ENCODE data around the gene EFEMP2. TPM values are rescaled to one million over a fixed set of nuclear protein-coding genes. Genes with fewer than 3 reads are reported as not detected.
"Not testable (repeated sequence)": the region's sequence is repeated elsewhere in the genome, so short reads cannot be mapped to it uniquely, and the experiment has no call there.

The EFEMP2 gene
- total RNA-seq, 1 experiment from 2014 or later = 13.2 TPM

DNA sequence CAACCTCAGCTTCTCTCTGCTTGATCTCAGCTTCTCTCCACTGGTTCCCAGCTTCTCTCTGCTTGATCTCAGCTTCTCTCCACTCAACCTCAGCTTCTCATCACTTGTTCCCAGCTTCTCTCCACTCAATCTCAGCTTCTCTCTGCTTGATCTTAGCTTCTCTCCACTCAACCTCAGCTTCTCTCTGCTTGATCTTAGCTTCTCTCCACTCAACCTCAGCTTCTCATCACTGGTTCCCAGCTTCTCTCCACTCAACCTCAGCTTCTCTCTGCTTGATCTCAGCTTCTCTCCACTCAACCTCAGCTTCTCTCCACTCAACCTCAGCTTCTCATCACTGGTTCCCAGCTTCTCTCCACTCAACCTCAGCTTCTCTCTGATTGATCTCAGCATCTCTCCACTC is 40.4 kb downstream of the EFEMP2 start:
- not testable (repeated sequence) for DNase-seq; H3K27me3 ChIP-seq (ENCODE audit: control insufficient read depth, insufficient read depth, low read length); H3K36me3 ChIP-seq (replicated peaks; ENCODE audit: control insufficient read depth, insufficient read depth, low read length); H3K4me3 ChIP-seq (ENCODE audit: insufficient read depth, low read depth, low read length)

DNA sequence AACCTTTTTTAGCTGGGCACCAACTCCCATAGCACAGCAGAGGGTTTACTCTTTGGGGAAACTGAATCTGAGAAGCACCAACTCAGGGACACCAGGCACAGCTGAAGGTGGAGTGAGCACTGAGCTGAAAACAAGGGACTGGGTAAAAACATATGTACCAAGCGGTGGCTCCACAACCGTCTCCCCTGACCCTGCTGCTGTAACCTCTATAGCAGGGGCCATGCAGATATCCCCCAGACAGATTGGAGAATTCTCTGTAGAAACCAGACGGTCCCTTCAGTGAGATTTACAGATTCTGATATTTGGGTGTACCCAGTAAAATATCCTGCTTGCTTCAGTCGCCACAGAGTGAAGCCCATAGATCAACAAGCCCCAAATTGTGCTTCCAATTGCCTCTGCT is 43.1 kb downstream of the EFEMP2 start:
- Histone ChIP-seq H3K27me3 (ENCODE audit: control insufficient read depth, insufficient read depth, low read length) (peaks cover 9% of the 10 kb centered on the region), H3K36me3 (replicated peaks; ENCODE audit: control insufficient read depth, insufficient read depth, low read length) (no peaks in the 10 kb centered on the region), H3K4me3 (ENCODE audit: insufficient read depth, low read depth, low read length) (no peak overlapping the region)
- DNase-seq = no peak

DNA sequence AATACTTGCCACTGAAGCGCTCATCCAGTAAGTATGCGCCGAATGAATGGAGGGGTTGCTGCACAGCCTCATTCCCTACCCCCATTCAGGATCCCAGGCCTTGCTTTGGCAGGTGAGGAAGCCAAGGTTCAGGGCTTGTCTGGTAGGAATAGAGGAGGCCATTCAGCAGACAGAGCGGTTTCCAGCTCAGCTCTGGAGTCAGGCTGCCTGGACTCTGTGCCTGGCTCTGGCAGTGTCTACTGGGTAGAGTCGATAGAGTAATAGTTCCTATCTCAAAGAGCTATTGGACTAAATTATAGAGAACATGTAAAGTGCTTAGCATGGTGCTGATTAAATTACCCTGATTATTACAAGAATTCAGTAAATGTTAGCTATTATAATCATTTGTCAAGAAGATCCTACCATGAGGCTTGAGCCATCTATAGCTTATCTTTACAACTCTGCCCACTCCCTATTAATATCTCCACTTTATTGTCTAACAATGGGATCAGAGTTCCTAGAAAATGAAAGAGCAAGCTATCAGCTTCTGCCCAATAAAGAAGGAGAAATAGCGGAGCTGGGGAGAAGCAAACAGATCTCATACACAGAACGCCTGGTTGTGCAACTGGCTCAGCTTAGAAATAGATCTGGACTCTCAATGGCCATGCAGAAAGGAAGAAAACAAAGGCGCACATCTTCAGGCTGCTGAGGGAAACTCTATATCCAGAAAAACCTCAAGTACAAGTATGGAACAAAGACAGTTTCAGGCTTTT is 45.4 kb downstream of the EFEMP2 start:
- no peak overlapping the region for H3K4me3 ChIP-seq (ENCODE audit: insufficient read depth, low read depth, low read length)
- no peaks in the 10 kb centered on the region for H3K36me3 ChIP-seq (replicated peaks; ENCODE audit: control insufficient read depth, insufficient read depth, low read length)
- no peak for DNase-seq
- no peaks in the 10 kb centered on the region; the same call in 1 of the 2 replicates for H3K27me3 ChIP-seq (ENCODE audit: control insufficient read depth, insufficient read depth, low read length)

DNA sequence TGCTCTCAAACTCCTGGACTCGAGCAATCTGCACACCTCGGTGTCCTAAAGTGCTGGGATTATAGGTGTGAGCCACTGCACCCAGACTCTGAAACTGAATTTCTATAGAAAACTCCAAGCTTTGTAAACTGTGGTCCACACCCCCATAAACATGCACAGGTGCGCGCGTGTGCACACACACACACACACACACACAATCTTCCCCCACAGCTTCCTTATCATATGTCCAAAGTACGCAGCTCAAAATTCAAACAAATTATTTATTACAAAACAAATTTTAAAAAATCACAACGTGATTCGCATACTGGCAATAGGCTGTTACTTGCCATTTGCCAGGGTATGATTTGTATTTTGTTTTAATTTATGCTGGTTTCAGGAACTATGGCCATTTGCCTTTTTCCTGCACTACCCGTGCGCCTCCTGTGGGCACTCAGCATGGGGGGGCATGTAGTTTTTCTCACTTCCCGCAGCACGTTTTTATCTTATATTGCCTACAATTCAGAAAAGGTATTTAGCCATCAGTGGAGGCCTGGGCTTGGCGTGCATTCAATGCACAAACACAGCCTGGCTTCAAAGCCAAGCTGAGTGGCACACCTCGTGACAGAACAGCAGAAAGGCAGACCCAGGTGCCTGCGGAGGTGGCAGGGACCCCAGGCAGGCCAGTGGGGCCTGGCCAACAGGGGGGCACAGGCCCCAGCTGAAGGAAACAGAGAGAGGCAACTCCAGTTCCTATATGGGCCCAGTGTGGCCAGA is 49.6 kb downstream of the EFEMP2 start:
- Histone ChIP-seq H3K4me3 (ENCODE audit: insufficient read depth, low read depth, low read length) (no peak overlapping the region), H3K36me3 (replicated peaks; ENCODE audit: control insufficient read depth, insufficient read depth, low read length) (no peaks in the 10 kb centered on the region), H3K27me3 (ENCODE audit: control insufficient read depth, insufficient read depth, low read length) (peaks cover under 1% of the 10 kb centered on the region)
- DNase-seq = no peak

DNA sequence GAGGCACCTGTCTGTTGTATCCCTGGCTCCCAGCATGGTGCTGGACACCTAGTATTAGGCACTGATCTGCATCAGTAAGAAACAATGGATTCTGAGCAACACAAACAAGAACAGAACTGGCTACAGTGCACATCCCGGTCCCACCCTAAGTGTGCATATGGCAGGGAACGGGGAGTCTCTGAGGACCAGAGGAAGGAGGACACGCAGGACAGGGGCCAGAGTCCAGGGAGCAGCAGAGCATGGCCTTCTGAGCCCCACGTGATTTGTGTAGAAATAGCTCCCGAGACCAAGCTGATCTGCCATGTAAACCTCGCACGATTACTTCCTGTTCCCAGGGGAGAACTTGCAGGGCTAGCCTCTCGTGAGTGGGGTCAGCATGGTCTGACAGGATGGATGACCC is 51.5 kb downstream of the EFEMP2 start:
- Histone ChIP-seq H3K36me3 (replicated peaks; ENCODE audit: control insufficient read depth, insufficient read depth, low read length) (no peaks in the 10 kb centered on the region), H3K4me3 (ENCODE audit: insufficient read depth, low read depth, low read length) (no peak overlapping the region), H3K27me3 (ENCODE audit: control insufficient read depth, insufficient read depth, low read length) (peaks cover 14% of the 10 kb centered on the region)
- no peak for DNase-seq

DNA sequence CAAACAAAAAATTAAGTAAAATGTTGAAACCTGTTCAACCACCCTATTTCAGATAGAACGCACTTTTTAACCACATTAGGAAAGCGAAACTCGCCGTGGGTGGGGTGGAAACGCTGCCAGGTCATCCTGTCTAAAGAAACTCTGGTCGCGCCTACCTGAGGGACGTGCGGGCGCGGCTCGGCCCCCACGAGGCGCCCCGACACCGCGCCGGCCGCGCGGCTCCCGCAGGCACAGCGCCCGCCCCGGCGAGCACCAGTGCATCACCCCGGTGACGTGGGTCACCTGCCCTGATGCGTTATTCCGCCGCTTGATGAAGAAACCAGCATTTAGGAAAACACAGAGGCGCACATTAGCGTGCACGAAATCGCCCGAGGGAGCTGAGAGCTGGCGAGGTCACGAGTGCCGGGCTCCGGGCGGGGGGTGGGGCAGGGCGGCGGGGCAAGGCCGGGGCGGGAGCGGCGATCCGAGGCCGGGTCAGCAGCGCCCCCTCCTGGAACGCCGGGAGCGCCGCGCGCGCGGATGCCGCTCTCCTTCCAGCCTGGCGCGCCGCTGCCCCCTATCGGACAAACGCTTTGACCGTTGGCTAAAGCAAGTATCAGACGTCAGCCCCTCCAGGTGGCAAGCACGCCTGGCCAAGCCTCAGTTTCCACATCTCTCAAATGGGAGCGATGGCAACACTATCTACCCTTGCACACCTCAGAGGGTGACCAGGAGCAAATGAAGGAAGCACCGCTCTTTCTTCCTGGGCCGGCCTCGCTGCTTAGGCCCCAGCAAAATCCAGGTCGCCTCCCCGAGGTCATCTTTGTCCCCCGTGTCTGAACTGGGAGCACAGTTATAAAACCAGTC is 54.5 kb downstream of the EFEMP2 start:
- DNase-seq = peak; percentile 99
- Histone ChIP-seq H3K4me3 (ENCODE audit: insufficient read depth, low read depth, low read length) (peak overlapping the region; percentile 55), H3K36me3 (replicated peaks; ENCODE audit: control insufficient read depth, insufficient read depth, low read length) (no peaks in the 10 kb centered on the region), H3K27me3 (ENCODE audit: control insufficient read depth, insufficient read depth, low read length) (peaks cover 14% of the 10 kb centered on the region)

DNA sequence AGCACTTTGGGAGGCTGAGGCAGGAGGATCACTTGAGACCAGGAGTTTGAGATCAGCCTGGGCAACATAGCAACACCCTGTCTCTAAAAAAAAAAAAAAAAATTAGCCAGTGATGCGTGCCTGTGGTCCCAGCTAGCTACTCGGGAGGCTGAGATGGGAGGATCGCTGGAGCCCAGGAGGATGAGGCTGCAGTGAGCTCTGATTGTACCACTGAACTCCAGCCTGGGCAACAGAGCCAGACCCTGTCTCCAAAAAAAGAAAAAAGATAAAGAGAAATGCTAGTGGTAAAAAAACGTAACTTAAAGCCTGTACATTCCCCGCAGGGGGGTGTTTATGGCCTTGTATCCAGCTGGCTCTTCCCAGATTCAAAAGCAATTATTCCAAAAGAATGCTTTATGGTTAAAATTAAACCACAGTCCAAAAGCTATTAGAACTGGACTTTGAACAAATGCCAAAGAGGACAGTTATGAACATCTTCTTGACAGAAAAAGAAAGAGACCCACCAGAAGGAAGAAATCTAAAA is 55.2 kb downstream of the EFEMP2 start:
- Histone ChIP-seq H3K36me3 (replicated peaks; ENCODE audit: control insufficient read depth, insufficient read depth, low read length) (no peaks in the 10 kb centered on the region), H3K4me3 (ENCODE audit: insufficient read depth, low read depth, low read length) (peak overlapping the region; percentile 55), H3K27me3 (ENCODE audit: control insufficient read depth, insufficient read depth, low read length) (peaks cover 14% of the 10 kb centered on the region)
- no peak for DNase-seq

DNA sequence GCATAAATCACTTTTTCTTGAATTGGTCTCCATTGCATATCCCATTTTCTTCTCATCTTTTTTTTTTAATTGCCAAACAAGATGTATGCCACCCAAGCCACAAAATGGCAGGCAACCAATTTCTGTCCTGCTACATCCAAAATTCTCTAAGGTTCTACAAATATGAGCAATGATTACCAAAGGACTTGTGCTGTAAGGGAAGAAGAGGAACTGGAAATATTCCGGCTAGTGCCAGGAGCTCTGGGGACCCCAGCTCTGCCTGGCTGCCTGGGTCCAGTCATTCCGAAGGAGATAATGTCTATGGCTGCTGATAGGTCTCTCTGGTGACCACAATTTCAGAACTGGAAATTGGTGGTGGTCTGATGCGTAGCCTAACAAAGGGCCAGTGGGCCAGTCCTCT is 55.9 kb downstream of the EFEMP2 start:
- DNase-seq = no peak
- no peak overlapping the region for H3K4me3 ChIP-seq (ENCODE audit: insufficient read depth, low read depth, low read length)
- H3K27me3 ChIP-seq (ENCODE audit: control insufficient read depth, insufficient read depth, low read length) = peaks cover 14% of the 10 kb centered on the region
- no peaks in the 10 kb centered on the region for H3K36me3 ChIP-seq (replicated peaks; ENCODE audit: control insufficient read depth, insufficient read depth, low read length)

Other genes with a start within 250 kb of the EFEMP2 start
- 52.7 and 65.9 TPM in 2 replicates for gene SIPA1, start 234.7 kb downstream of the EFEMP2 start, total RNA-seq (2014; rRNA removed; shearing (Covaris generic))
- gene RELA, start 209.9 kb downstream of the EFEMP2 start, total RNA-seq (2014; rRNA removed; shearing (Covaris generic)) = 17.7 and 28.4 TPM in 2 replicates
- 37.2 and 51.1 TPM in 2 replicates for gene KAT5, start 160.5 kb downstream of the EFEMP2 start, total RNA-seq (2014; rRNA removed; shearing (Covaris generic))
- gene RNASEH2C, start 152.0 kb downstream of the EFEMP2 start, total RNA-seq (2014; rRNA removed; shearing (Covaris generic)) = 21.5 and 23.3 TPM in 2 replicates
- 6.7 and 7.8 TPM in 2 replicates for gene AP5B1, start 91.8 kb downstream of the EFEMP2 start, total RNA-seq (2014; rRNA removed; shearing (Covaris generic))
- 1.2 and 1.4 TPM in 2 replicates for gene OVOL1, start 85.7 kb downstream of the EFEMP2 start, total RNA-seq (2014; rRNA removed; shearing (Covaris generic))
- gene SNX32, start 38.8 kb downstream of the EFEMP2 start, total RNA-seq (2014; rRNA removed; shearing (Covaris generic)) = 0.26 and 0.80 TPM in 2 replicates
- gene CFL1, start 14.6 kb downstream of the EFEMP2 start, total RNA-seq (2014; rRNA removed; shearing (Covaris generic)) = 916 and 1,083 TPM in 2 replicates
- 38.0 and 49.7 TPM in 2 replicates for gene MUS81, start 12.4 kb downstream of the EFEMP2 start, total RNA-seq (2014; rRNA removed; shearing (Covaris generic))
- gene CTSW, start 7.0 kb upstream of the EFEMP2 start, total RNA-seq (2014; rRNA removed; shearing (Covaris generic)) = not detected in 2 replicates
- gene FIBP, start 15.7 kb upstream of the EFEMP2 start, total RNA-seq (2014; rRNA removed; shearing (Covaris generic)) = 113 and 139 TPM in 2 replicates
- 39.2 and 42.4 TPM in 2 replicates for gene CCDC85B, start 17.9 kb upstream of the EFEMP2 start, total RNA-seq (2014; rRNA removed; shearing (Covaris generic))
- 0.48 and 1.0 TPM in 2 replicates for gene FOSL1, start 27.6 kb upstream of the EFEMP2 start, total RNA-seq (2014; rRNA removed; shearing (Covaris generic))
- gene C11orf68, start 46.3 kb upstream of the EFEMP2 start, total RNA-seq (2014; rRNA removed; shearing (Covaris generic)) = 23.9 and 29.1 TPM in 2 replicates
- 88.1 and 97.5 TPM in 2 replicates for gene DRAP1, start 46.6 kb upstream of the EFEMP2 start, total RNA-seq (2014; rRNA removed; shearing (Covaris generic))
- gene TSGA10IP, start 72.7 kb upstream of the EFEMP2 start, total RNA-seq (2014; rRNA removed; shearing (Covaris generic)) = 1.7 and 4.1 TPM in 2 replicates
- 27.5 and 34.6 TPM in 2 replicates for gene SART1, start 88.9 kb upstream of the EFEMP2 start, total RNA-seq (2014; rRNA removed; shearing (Covaris generic))
- 37.7 and 39.9 TPM in 2 replicates for gene EIF1AD, start 129.4 kb upstream of the EFEMP2 start, total RNA-seq (2014; rRNA removed; shearing (Covaris generic))
- 42.8 and 57.4 TPM in 2 replicates for gene BANF1, start 129.7 kb upstream of the EFEMP2 start, total RNA-seq (2014; rRNA removed; shearing (Covaris generic))
- gene CST6, start 139.2 kb upstream of the EFEMP2 start, total RNA-seq (2014; rRNA removed; shearing (Covaris generic)) = 0.48 TPM in 1 of 2 replicates, not detected in the other
- not detected in 2 replicates for gene CATSPER1, start 153.7 kb upstream of the EFEMP2 start, total RNA-seq (2014; rRNA removed; shearing (Covaris generic))
- gene GAL3ST3, start 176.4 kb upstream of the EFEMP2 start, total RNA-seq (2014; rRNA removed; shearing (Covaris generic)) = 21.7 and 23.1 TPM in 2 replicates
- gene SF3B2, start 179.6 kb upstream of the EFEMP2 start, total RNA-seq (2014; rRNA removed; shearing (Covaris generic)) = 194 and 221 TPM in 2 replicates
- gene PACS1, start 197.5 kb upstream of the EFEMP2 start, total RNA-seq (2014; rRNA removed; shearing (Covaris generic)) = 16.2 and 20.1 TPM in 2 replicates

All from H7 (cell line).